Loucy (cell line): ENCODE data around the gene RNF113B.

ENCODE experiments used
- H2AFZ ChIP-seq: fragments of 200-600 bp; sonication (generic); 2 replicates; pipeline ENCODE4 v1.6.0; 2016; ENCODE audit warnings: antibody characterized with exemption, mild to moderate bottlenecking, low read length, moderate library complexity
- H3F3A ChIP-seq: fragments of 200-600 bp; 2 replicates; pipeline ENCODE4 v1.6.0; 2016; ENCODE audit warnings: antibody characterized with exemption, low read depth, mild to moderate bottlenecking
- H3K27me3 ChIP-seq: fragments of 200-600 bp; sonication (generic); 2 replicates; pipeline ENCODE4 v1.6.1; 2014; ENCODE audit warnings: low read length, mild to moderate bottlenecking; ENCODE audit not compliant: insufficient read depth, poor library complexity, severe bottlenecking
- H3K36me3 ChIP-seq: fragments of 200-600 bp; sonication (generic); 2 replicates; pipeline ENCODE4 v1.6.1; 2016; ENCODE audit warnings: low read length; ENCODE audit not compliant: insufficient read depth
- H3K4me1 ChIP-seq: fragments of 200-600 bp; sonication (generic); 2 replicates; pipeline ENCODE4 v1.5.1; 2014; ENCODE audit warnings: low read length, mild to moderate bottlenecking; ENCODE audit not compliant: insufficient read depth, poor library complexity, severe bottlenecking
- H3K4me2 ChIP-seq: fragments of 200-600 bp; sonication (generic); 2 replicates; pipeline ENCODE4 v1.6.0; 2014; ENCODE audit warnings: antibody characterized with exemption, low read length, low read depth, mild to moderate bottlenecking; ENCODE audit not compliant: poor library complexity, severe bottlenecking
- H3K4me3 ChIP-seq: fragments of 200-600 bp; sonication (generic); 2 replicates; pipeline ENCODE4 v1.5.1; 2014; ENCODE audit warnings: low read length, mild to moderate bottlenecking, mixed read lengths; ENCODE audit not compliant: poor library complexity, severe bottlenecking
- H3K79me2 ChIP-seq: fragments of 200-600 bp; sonication (generic); 2 replicates; pipeline ENCODE4 v1.6.1; 2014; ENCODE audit warnings: low read length; ENCODE audit not compliant: insufficient read depth
- H3K9ac ChIP-seq: fragments of 200-600 bp; sonication (generic); 2 replicates; pipeline ENCODE4 v1.6.0; 2014; ENCODE audit warnings: mild to moderate bottlenecking, low read depth, low read length, moderate library complexity; ENCODE audit not compliant: poor library complexity, severe bottlenecking
- H3K9me2 ChIP-seq: fragments of 200-600 bp; sonication (generic); replicated peaks from 2 replicates; pipeline ENCODE4 v1.6.1; 2016; ENCODE audit warnings: low read depth, low read length, mixed read lengths
- H3K9me3 ChIP-seq: fragments of 200-600 bp; sonication (generic); 2 replicates; pipeline ENCODE4 v1.6.1; 2014; ENCODE audit warnings: mild to moderate bottlenecking, antibody characterized with exemption, low read length, low read depth; ENCODE audit not compliant: insufficient read depth
- H4K20me1 ChIP-seq: fragments of 200-600 bp; sonication (generic); 2 replicates; pipeline ENCODE4 v1.6.0; 2014; ENCODE audit warnings: antibody characterized with exemption, low read length, mild to moderate bottlenecking; ENCODE audit not compliant: insufficient read depth, poor library complexity, severe bottlenecking
- CTCF ChIP-seq: fragments of 200-600 bp; sonication (generic); conservative IDR thresholded peaks from 2 replicates; pipeline ENCODE4 v1.5.1; 2014; ENCODE audit warnings: mild to moderate bottlenecking, antibody characterized with exemption, low read length
- EZH2phosphoT487 ChIP-seq: fragments of 200-600 bp; IDR thresholded peaks from 2 replicates; pipeline ENCODE4 v1.6.1; 2018; ENCODE audit warnings: antibody characterized with exemption, mild to moderate bottlenecking, moderate library complexity, borderline replicate concordance

Gene RNF113B

GRCh38 chr13:98201189-98201588, 24.1 kb upstream of the RNF113B start:
- no peaks in the 10 kb centered on the region for H3K36me3 ChIP-seq
- no peaks in the 10 kb centered on the region for H3F3A ChIP-seq
- no peaks in the 10 kb centered on the region for H4K20me1 ChIP-seq
- TF ChIP-seq CTCF (no peak), EZH2phosphoT487 (no peak)
- H3K4me2 ChIP-seq = no peak overlapping the region
- H3K79me2 ChIP-seq = no peaks in the 10 kb centered on the region
- H3K4me3 ChIP-seq = no peak overlapping the region
- H3K9ac ChIP-seq = no peak overlapping the region
- H3K9me2 ChIP-seq = no peaks in the 10 kb centered on the region
- no peaks in the 10 kb centered on the region for H3K4me1 ChIP-seq
- H2AFZ ChIP-seq = no peak overlapping the region
- H3K9me3 ChIP-seq = peaks cover 4% of the 10 kb centered on the region; the same call in 1 of the 2 replicates
- no peaks in the 10 kb centered on the region for H3K27me3 ChIP-seq

- H3K4me1 ChIP-seq = no peaks in the 10 kb centered on the region
- no peaks in the 10 kb centered on the region for H3K27me3 ChIP-seq
- H3K9ac ChIP-seq = no peak overlapping the region
- H3K9me2 ChIP-seq = no peaks in the 10 kb centered on the region
- TF ChIP-seq EZH2phosphoT487 = no peak
- no peak for TF ChIP-seq CTCF
- H3K4me2 ChIP-seq = no peak overlapping the region
- no peaks in the 10 kb centered on the region for H4K20me1 ChIP-seq
- peaks cover 4% of the 10 kb centered on the region; the same call in 1 of the 2 replicates for H3K9me3 ChIP-seq
- no peak overlapping the region for H2AFZ ChIP-seq
- H3K4me3 ChIP-seq = no peak overlapping the region
- no peaks in the 10 kb centered on the region for H3F3A ChIP-seq
- H3K79me2 ChIP-seq = no peaks in the 10 kb centered on the region
- H3K36me3 ChIP-seq = no peaks in the 10 kb centered on the region
These were observed 23.3 kb upstream of the RNF113B start for GRCh38 chr13:98200211-98200878.

GRCh38 chr13:98199480-98199879, 22.4 kb upstream of the RNF113B start:
- no peaks in the 10 kb centered on the region for H4K20me1 ChIP-seq
- H3K9ac ChIP-seq = no peak overlapping the region
- no peak overlapping the region for H3K4me2 ChIP-seq
- no peaks in the 10 kb centered on the region for H3K27me3 ChIP-seq
- no peak overlapping the region for H3K4me3 ChIP-seq
- H2AFZ ChIP-seq = no peak overlapping the region
- TF ChIP-seq EZH2phosphoT487 = no peak
- TF ChIP-seq CTCF = no peak
- no peaks in the 10 kb centered on the region for H3K9me2 ChIP-seq
- H3K79me2 ChIP-seq = no peaks in the 10 kb centered on the region
- H3K9me3 ChIP-seq = peaks cover 4% of the 10 kb centered on the region; the same call in 1 of the 2 replicates
- no peaks in the 10 kb centered on the region for H3K4me1 ChIP-seq
- H3K36me3 ChIP-seq = no peaks in the 10 kb centered on the region
- no peaks in the 10 kb centered on the region for H3F3A ChIP-seq
